Adrenal gland (tissue), 5 donors: Measurements from ENCODE around the gene FAM13B.

Source experiments
- POLR2A ChIP-seq, 2 donors: fragments of 450-650 bp; IDR thresholded peaks; one replicate each; pipeline ENCODE4 v1.6.1; 2017; ENCODE audit warnings: antibody characterized with exemption in 2 of 2, mild to moderate bottlenecking in 2 of 2, moderate library complexity in 1 of 2
- TF ChIP-seq, protein P1 (sequence below), 6 experiments: fragments of 450-650 bp in 4 of 6; fragments of 200-600 bp in 2 of 6; sonication (generic) in 1 of 6; IDR thresholded peaks; 1 replicate in 5 of 6; 2 replicates in 1 of 6; pipeline versions ENCODE4 v1.5.1 to v1.8.0; 2016 to 2021; ENCODE audit warnings: antibody characterized with exemption in 6 of 6, mild to moderate bottlenecking in 2 of 6, moderate library complexity in 1 of 6
- donor health status: DM: no; HTN: no; CAD: no.

DNA sequence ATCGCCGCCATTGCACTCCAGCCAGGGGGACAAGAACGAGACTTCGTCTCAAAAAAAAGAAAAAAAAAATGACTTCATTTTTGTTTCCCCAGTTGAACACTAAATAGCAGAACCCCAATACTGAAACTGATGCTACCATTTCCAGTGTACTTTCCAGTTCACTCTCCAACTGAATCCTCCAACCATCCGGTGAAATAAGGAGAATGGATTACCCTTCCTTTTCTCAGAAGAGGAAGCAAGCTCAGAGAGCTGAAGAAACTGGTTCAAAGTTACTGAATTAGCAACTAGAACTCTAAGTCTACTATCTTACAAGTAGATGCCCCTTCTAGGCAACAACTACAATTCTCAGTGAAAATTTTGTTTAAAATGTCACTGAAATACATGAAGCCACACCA lies 3.9 kb downstream of the FAM13B start:
- TF ChIP-seq, protein P1, sequence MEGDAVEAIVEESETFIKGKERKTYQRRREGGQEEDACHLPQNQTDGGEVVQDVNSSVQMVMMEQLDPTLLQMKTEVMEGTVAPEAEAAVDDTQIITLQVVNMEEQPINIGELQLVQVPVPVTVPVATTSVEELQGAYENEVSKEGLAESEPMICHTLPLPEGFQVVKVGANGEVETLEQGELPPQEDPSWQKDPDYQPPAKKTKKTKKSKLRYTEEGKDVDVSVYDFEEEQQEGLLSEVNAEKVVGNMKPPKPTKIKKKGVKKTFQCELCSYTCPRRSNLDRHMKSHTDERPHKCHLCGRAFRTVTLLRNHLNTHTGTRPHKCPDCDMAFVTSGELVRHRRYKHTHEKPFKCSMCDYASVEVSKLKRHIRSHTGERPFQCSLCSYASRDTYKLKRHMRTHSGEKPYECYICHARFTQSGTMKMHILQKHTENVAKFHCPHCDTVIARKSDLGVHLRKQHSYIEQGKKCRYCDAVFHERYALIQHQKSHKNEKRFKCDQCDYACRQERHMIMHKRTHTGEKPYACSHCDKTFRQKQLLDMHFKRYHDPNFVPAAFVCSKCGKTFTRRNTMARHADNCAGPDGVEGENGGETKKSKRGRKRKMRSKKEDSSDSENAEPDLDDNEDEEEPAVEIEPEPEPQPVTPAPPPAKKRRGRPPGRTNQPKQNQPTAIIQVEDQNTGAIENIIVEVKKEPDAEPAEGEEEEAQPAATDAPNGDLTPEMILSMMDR (IDR thresholded peaks at IDR 0.05) = no peak
- no peak for TF ChIP-seq POLR2A (IDR thresholded peaks at IDR 0.05)
